Stimulated activated naive CD8-positive, alpha-beta T cell treated with anti-CD3 and anti-CD28 coated beads, Interleukin-15, amount 100 ng/mL, for 72 hours (primary cell): ENCODE data around the gene PIGA.
"Not testable (repeated sequence)": the region's sequence is repeated elsewhere in the genome, so short reads cannot be mapped to it uniquely, and the experiment has no call there.

Experiments used
- ATAC-seq: fragments of 150-1000 bp; cut with Tn5 transposase; 2 replicates; pipeline ENCODE4 v1.10.0; 2021; ENCODE audit warnings: mild to moderate bottlenecking, moderate library complexity
- DNase-seq, 2 donors: peaks; one replicate each; pipeline ENCODE4 v3.0.0; 2021 to 2022
- H3K27ac Mint-ChIP-seq, 2 donors: one replicate each; pipeline ENCODE4 v1.8.0; 2022; ENCODE audit warnings: mild to moderate bottlenecking in 2 of 2, mixed read lengths in 2 of 2, moderate library complexity in 2 of 2
- H3K27me3 Mint-ChIP-seq: one replicate; pipeline ENCODE4 v1.8.0; 2022; ENCODE audit warnings: mixed read lengths
- H3K4me1 Mint-ChIP-seq: one replicate; pipeline ENCODE4 v1.8.0; 2022; ENCODE audit warnings: mild to moderate bottlenecking, mixed read lengths
- H3K4me3 Mint-ChIP-seq, 2 donors: one replicate each; pipeline ENCODE4 v1.8.0; 2022; ENCODE audit warnings: mild to moderate bottlenecking in 2 of 2, mixed read lengths in 2 of 2, moderate library complexity in 1 of 2
- H3K9me3 Mint-ChIP-seq, 2 donors: one replicate each; pipeline ENCODE4 v1.8.0; 2022; ENCODE audit warnings: mixed read lengths in 2 of 2

The PIGA gene

DNA sequence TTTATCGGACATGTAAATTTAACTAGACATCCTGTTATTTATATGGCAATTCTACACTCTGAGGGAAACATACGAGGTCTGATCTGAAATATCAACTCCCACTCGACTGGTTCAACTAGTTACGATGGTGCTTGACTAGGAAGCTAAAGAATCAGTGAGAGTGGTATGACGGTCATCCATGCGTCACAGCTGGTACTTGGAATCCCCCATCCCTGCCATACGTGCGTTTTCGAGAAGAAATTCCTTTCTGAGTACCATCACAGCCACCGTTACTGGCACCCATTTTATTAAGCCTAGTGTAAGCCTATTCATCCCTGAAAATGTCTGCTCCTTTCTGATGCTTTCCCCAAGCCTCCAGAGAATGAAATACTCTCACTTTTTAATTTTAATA, 695 bp upstream of the PIGA start:
- Mint-ChIP-seq H3K4me1 (peaks cover 6% of the 10 kb centered on the region), H3K27me3 (peaks cover 7% of the 10 kb centered on the region), H3K4me3 (peak overlapping the region; percentile 88 to 93), H3K9me3 (no peaks in the 10 kb centered on the region), H3K27ac (peak overlapping the region; percentile 56 to 94)
- DNase-seq: peak; percentile 5 to 61
- ATAC-seq: peak; percentile 52

DNA sequence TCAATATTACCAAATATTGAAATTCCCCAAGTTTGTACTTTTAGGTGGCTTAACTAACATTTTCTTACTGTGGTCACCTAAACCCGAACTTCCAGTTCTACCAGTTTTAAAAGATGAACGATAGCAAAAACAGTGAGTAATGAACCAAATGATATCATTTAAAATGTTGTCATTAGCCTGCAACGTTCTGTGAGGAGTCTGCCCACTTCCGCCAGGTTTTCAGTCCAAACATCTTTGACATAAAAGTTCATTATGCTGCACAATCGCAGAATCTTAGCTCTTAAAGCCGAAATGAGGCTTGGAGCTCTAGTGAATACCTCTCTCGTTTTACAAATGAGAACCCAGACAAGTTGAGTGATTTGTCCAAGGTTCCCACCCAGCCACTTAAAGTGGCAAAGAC, 762 bp downstream of the PIGA start:
- Mint-ChIP-seq H3K4me3 (peak overlapping the region; percentile 88 to 93), H3K27ac (peak overlapping the region; percentile 94 to 97), H3K27me3 (peaks cover 7% of the 10 kb centered on the region), H3K9me3 (no peaks in the 10 kb centered on the region), H3K4me1 (peaks cover 6% of the 10 kb centered on the region)
- ATAC-seq (no peak), DNase-seq (no peak)

DNA sequence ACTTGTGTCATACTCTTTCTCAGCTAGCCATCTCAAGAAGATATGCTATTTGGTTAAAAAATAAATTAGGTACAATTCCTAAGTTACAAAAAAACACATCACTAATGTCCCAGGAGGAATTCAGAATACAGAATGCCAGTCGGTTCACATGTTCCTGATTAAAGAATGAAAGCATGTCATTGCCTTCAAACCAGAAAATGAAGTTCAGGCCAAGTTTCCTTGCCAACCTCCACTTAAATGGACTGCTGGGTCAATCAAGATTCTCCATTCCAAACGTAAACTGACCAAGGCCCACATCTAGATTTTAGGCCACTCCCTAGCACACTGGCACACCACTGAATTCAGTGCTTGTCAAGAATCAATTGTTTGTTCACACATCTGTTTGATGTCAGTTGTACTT, 6.5 kb downstream of the PIGA start:
- ATAC-seq (no peak), DNase-seq (no peak)
- Mint-ChIP-seq H3K27ac (no peak overlapping the region), H3K27me3 (no peaks in the 10 kb centered on the region), H3K4me3 (no peak overlapping the region), H3K9me3 (no peaks in the 10 kb centered on the region), H3K4me1 (no peaks in the 10 kb centered on the region)

DNA sequence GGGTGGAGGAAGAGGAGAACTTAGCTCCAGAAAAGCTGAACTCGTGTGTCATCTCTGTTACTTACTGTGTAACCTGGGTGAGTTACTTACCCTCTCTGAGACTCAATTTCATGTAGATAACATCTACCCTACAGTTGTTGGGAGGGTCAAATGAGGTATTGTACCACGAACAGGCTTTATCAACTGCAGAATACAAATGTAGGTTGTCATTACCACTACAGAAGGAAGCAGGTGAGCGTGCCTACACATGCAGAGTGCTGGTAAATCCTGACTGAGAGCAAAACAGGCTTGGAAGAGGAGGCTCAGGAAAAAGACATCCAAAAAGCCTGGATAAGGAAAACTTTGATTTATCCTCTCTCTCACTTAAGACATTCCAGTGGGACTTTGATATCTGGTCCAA, 7.2 kb downstream of the PIGA start:
- DNase-seq (no peak), ATAC-seq (no peak)
- Mint-ChIP-seq H3K9me3 (no peaks in the 10 kb centered on the region), H3K4me1 (no peaks in the 10 kb centered on the region), H3K27me3 (no peaks in the 10 kb centered on the region), H3K27ac (no peak overlapping the region), H3K4me3 (no peak overlapping the region)

DNA sequence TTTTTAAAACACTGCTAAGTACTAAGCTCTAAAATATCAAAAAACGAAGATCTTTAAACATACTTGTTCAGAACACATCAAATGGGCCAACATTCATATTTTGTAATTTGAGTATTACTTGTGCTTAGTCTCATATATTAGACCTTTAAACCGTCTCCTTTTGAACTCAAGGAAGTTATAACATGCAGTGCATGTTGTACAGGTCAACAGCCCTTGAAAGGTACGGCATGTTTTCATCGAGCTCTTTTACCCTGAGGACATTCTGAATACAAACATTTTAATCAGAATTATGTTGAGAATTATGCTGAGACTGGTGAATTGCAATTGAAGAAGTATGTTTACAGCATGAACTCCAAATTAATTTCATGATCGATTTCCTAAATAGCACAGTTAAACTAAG, 12.9 kb downstream of the PIGA start:
- Mint-ChIP-seq H3K4me3 (no peak overlapping the region), H3K9me3 (no peaks in the 10 kb centered on the region), H3K27ac (no peak overlapping the region), H3K4me1 (no peaks in the 10 kb centered on the region), H3K27me3 (no peaks in the 10 kb centered on the region)
- DNase-seq: no peak
- ATAC-seq: no peak

- Mint-ChIP-seq H3K9me3 (no peaks in the 10 kb centered on the region), H3K27me3 (no peaks in the 10 kb centered on the region), H3K4me3 (no peak overlapping the region), H3K4me1 (no peaks in the 10 kb centered on the region), H3K27ac (no peak overlapping the region)
- no peak for DNase-seq
- no peak for ATAC-seq
Observed at GRCh38 chrX:15322072-15322471, 13.3 kb downstream of the PIGA start.

GRCh38 chrX:15321447-15321846, 13.9 kb downstream of the PIGA start:
- Mint-ChIP-seq H3K27ac (peak overlapping the region in 1 of 2 donors; percentile 65), H3K4me1 (no peaks in the 10 kb centered on the region), H3K27me3 (no peaks in the 10 kb centered on the region), H3K9me3 (no peaks in the 10 kb centered on the region), H3K4me3 (no peak overlapping the region)
- ATAC-seq: no peak
- no peak for DNase-seq

DNA sequence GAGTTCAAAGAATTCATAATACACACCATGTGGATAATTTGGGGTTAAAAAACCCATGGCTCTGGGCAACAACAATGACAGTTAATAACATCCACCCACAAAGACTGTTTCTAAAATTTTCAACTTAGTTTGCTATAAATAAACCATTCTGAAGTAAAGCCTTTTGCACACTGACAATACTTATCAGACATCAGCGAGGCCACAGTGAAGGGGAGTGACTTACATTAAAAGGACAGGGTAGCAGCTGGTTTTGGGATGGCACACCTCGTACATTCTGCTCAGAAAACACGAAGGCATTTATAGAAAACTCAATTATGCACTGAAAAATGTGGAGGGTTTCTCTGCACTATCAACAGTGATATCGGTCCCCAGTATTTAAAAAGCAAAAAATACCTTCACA, 15.0 kb downstream of the PIGA start:
- H3K4me1 Mint-ChIP-seq: no peaks in the 10 kb centered on the region
- H3K4me3 Mint-ChIP-seq: no peak overlapping the region
- ATAC-seq (no peak), DNase-seq (no peak)
- no peak overlapping the region for H3K27ac Mint-ChIP-seq
- H3K9me3 Mint-ChIP-seq: no peaks in the 10 kb centered on the region
- H3K27me3 Mint-ChIP-seq: no peaks in the 10 kb centered on the region

- DNase-seq: no peak
- ATAC-seq: no peak
Observed at GRCh38 chrX:15319075-15319474, 16.2 kb downstream of the PIGA start.

DNA sequence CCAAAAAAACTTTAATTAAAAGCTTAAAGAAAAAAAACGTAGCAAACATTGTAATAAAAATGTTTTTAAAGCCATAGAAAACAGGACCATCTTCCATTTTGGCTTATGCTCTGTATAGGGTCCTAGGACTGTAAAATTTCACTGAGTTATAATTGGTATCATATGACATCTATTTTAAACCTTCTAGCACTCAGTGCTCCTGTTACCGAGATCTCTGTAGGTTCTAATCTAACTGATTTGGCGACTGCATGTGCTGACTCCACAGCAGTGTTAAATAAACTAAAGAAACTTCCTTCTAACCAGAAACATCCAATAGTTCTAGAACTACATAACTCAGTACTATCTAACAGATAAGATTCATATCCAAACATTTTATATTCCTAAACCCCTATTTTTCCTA, 19.8 kb downstream of the PIGA start, which contains the start of gene ASB11:
ASB11 (minus strand) TSS at position 132 of the 400 bp plus-strand sequence; CDS start at position 97, 35 bp downstream.
- H3K4me1 Mint-ChIP-seq: no peaks in the 10 kb centered on the region
- ATAC-seq: no peak
- no peak for DNase-seq
- no peaks in the 10 kb centered on the region for H3K9me3 Mint-ChIP-seq
- no peak within 1 kb of the TSS for H3K27ac Mint-ChIP-seq
- H3K27me3 Mint-ChIP-seq: no peaks in the 10 kb centered on the region
- no peak within 1 kb of the TSS for H3K4me3 Mint-ChIP-seq

More at GRCh38 chrX:15319075-15319474, 16.2 kb downstream of the PIGA start:
- no peaks in the 10 kb centered on the region for H3K4me1 Mint-ChIP-seq
- H3K27me3 Mint-ChIP-seq: no peaks in the 10 kb centered on the region
- no peak overlapping the region for H3K4me3 Mint-ChIP-seq
- H3K9me3 Mint-ChIP-seq: no peaks in the 10 kb centered on the region
- no peak overlapping the region for H3K27ac Mint-ChIP-seq

GRCh38 chrX:15314472-15314871, 20.9 kb downstream of the PIGA start:
- DNase-seq (no peak), ATAC-seq (no peak)
- no peak overlapping the region for H3K27ac Mint-ChIP-seq
- no peaks in the 10 kb centered on the region for H3K9me3 Mint-ChIP-seq
- no peaks in the 10 kb centered on the region for H3K27me3 Mint-ChIP-seq
- H3K4me1 Mint-ChIP-seq: no peaks in the 10 kb centered on the region
- H3K4me3 Mint-ChIP-seq: no peak overlapping the region

DNA sequence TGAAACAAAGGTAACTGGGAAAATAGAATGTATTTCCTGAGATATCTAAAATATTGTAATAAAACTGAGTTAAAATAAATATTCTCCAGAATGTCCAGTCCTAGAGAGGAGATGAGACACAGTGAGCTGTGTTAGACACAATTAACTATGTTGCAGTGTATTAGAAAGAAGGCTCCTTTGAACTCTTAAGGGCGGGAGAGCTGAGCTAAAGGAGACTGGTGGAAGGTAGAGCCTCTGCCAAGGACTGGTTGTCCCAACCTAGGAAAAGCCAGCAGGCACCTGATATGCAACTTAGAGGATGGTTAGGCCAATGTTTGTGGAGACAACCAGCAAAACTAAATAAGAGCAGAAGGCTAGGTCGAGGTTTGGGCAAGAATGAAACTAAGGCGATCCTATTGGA, 24.2 kb downstream of the PIGA start:
- ATAC-seq: no peak
- DNase-seq: no peak
- Mint-ChIP-seq H3K27me3 (no peaks in the 10 kb centered on the region), H3K4me1 (no peaks in the 10 kb centered on the region), H3K9me3 (no peaks in the 10 kb centered on the region), H3K4me3 (no peak overlapping the region), H3K27ac (no peak overlapping the region)

GRCh38 chrX:15310117-15310516, 25.2 kb downstream of the PIGA start:
- Mint-ChIP-seq H3K4me1 (no peaks in the 10 kb centered on the region), H3K27me3 (no peaks in the 10 kb centered on the region), H3K27ac (no peak overlapping the region), H3K9me3 (no peaks in the 10 kb centered on the region), H3K4me3 (no peak overlapping the region)
- ATAC-seq (no peak), DNase-seq (no peak)

GRCh38 chrX:15305899-15306298, 29.4 kb downstream of the PIGA start:
- not testable (repeated sequence) for H3K9me3 Mint-ChIP-seq

DNA sequence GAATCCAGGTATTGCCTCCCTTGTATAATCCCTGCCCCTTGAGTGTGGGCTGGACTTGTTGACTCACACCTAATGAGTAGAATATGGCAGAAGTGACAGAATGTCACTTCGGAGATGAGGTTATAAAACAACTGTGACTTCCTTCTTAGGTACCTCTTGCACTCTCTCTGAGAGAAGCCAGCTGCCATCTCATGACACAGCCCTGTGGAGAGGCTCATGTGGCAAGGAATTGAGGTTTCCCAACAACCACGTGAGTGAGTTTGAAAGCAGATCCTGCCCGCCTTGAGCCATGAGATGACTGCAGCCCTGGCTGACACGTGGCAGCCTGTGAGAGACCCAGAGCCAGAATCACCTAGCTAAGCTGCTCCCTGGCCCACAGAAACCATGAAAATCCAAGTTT, 33.4 kb downstream of the PIGA start:
- Mint-ChIP-seq H3K4me3 (no peak overlapping the region), H3K4me1 (no peaks in the 10 kb centered on the region), H3K27ac (peak overlapping the region in 1 of 2 donors; percentile 19), H3K9me3 (no peaks in the 10 kb centered on the region), H3K27me3 (no peaks in the 10 kb centered on the region)
- ATAC-seq: peak; percentile 94
- peak in 1 of 2 donors; percentile 40 for DNase-seq

More at GRCh38 chrX:15305899-15306298, 29.4 kb downstream of the PIGA start:
- not testable (repeated sequence) for ATAC-seq, DNase-seq, H3K4me3 Mint-ChIP-seq, H3K27me3 Mint-ChIP-seq, H3K4me1 Mint-ChIP-seq, H3K27ac Mint-ChIP-seq

GRCh38 chrX:15299941-15300851, 35.1 kb downstream of the PIGA start:
- Mint-ChIP-seq H3K4me3 (no peak overlapping the region), H3K27ac (peak overlapping the region in 1 of 2 donors; percentile 67), H3K9me3 (no peaks in the 10 kb centered on the region), H3K27me3 (no peaks in the 10 kb centered on the region), H3K4me1 (no peaks in the 10 kb centered on the region)
- DNase-seq (no peak), ATAC-seq (no peak)
